HG03520 (cell line): Measurements from ENCODE around the gene TRPM5.
"Not testable (repeated sequence)": the region's sequence is repeated elsewhere in the genome, so short reads cannot be mapped to it uniquely, and the experiment has no call there.

Experiments used
- ATAC-seq: cut with Tn5 transposase; IDR thresholded peaks from one replicate; pipeline ENCODE4 v1.9.1; 2021; ENCODE audit warnings: mild to moderate bottlenecking, moderate library complexity; ENCODE audit not compliant: unreplicated experiment

The TRPM5 gene, protein sequence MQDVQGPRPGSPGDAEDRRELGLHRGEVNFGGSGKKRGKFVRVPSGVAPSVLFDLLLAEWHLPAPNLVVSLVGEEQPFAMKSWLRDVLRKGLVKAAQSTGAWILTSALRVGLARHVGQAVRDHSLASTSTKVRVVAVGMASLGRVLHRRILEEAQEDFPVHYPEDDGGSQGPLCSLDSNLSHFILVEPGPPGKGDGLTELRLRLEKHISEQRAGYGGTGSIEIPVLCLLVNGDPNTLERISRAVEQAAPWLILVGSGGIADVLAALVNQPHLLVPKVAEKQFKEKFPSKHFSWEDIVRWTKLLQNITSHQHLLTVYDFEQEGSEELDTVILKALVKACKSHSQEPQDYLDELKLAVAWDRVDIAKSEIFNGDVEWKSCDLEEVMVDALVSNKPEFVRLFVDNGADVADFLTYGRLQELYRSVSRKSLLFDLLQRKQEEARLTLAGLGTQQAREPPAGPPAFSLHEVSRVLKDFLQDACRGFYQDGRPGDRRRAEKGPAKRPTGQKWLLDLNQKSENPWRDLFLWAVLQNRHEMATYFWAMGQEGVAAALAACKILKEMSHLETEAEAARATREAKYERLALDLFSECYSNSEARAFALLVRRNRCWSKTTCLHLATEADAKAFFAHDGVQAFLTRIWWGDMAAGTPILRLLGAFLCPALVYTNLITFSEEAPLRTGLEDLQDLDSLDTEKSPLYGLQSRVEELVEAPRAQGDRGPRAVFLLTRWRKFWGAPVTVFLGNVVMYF (N-terminal part only)

GRCh38 chr11:2443881-2444820 is at the start of gene TRPM5:
TRPM5 (minus strand) TSS chr11:2444514; CDS start chr11:2423036, 21,478 bp downstream.
- no peak for ATAC-seq

GRCh38 chr11:2489083-2489482 is 44.8 kb upstream of the TRPM5 start:
- no peak for ATAC-seq

- ATAC-seq = no peak
Measured at GRCh38 chr11:2488004-2488403, 43.7 kb upstream of the TRPM5 start.

GRCh38 chr11:2484576-2485125 is 40.3 kb upstream of the TRPM5 start:
- ATAC-seq = no peak

GRCh38 chr11:2483426-2483825 is 39.1 kb upstream of the TRPM5 start:
- ATAC-seq = no peak

GRCh38 chr11:2482745-2483144 is 38.4 kb upstream of the TRPM5 start:
- no peak for ATAC-seq

DNA sequence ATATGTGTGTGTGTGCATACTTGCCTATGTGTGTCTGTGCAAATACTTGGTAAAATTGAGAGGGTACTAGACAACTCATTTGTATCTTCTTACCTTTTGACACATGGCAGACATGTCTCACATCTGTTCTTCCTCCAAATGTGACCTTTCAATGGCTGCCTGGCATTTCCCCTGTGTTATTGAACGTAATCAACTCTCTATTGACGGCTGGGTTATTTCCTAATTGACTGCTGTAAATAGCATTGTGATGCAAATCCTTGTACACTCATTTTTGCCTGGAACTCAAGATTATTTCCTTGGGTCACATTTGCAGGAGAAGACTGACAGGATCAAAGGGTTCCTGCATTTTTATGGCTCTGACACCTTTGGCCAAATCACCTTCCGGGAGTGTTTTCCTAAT is 37.9 kb upstream of the TRPM5 start:
- no peak for ATAC-seq

DNA sequence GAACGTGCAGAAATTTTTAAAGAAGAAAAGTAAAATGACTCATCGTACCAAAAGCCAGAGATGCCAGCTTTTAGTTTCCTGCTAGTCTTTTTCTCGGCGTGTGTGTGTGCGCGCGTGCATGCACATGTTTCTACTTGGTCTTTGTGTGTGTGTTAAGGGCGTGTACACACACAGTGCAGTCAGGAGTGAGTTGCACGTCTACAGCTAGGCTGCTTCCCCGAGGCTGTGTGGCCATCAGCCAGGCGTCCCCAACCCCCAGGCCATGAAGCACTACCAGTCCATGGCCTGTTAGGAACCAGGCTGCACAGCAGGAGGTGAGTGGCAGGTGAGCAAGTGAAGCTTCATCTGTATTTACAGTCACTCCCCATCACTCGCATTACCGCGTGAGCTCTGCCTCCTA is 36.9 kb upstream of the TRPM5 start:
- ATAC-seq = no peak

- no peak for ATAC-seq
Measured at GRCh38 chr11:2480874-2481220, 36.5 kb upstream of the TRPM5 start.

GRCh38 chr11:2480067-2480873 is 36.0 kb upstream of the TRPM5 start:
- ATAC-seq = not testable (repeated sequence)

DNA sequence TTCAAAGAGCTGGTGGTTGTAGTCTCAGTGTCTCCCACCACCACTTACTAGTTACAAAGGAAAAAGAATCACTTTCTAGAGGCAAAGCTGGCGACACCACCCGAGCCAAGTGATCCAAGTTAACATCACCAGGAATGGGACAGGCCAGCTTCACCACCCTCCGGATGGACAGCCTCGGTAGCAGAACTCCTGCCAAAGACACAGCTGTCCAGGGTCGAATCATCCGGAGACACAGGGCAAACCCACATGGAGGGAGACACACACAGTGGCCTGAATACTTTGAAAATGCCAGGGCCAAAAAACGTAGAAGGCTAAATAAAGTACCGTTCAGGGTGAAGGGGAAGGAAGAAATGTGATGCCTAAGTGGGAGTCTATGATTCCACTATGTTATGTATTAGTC is 33.6 kb upstream of the TRPM5 start:
- no peak for ATAC-seq

GRCh38 chr11:2477254-2477653 is 32.9 kb upstream of the TRPM5 start:
- no peak for ATAC-seq

GRCh38 chr11:2475136-2475918 is 31.0 kb upstream of the TRPM5 start:
- no peak for ATAC-seq

DNA sequence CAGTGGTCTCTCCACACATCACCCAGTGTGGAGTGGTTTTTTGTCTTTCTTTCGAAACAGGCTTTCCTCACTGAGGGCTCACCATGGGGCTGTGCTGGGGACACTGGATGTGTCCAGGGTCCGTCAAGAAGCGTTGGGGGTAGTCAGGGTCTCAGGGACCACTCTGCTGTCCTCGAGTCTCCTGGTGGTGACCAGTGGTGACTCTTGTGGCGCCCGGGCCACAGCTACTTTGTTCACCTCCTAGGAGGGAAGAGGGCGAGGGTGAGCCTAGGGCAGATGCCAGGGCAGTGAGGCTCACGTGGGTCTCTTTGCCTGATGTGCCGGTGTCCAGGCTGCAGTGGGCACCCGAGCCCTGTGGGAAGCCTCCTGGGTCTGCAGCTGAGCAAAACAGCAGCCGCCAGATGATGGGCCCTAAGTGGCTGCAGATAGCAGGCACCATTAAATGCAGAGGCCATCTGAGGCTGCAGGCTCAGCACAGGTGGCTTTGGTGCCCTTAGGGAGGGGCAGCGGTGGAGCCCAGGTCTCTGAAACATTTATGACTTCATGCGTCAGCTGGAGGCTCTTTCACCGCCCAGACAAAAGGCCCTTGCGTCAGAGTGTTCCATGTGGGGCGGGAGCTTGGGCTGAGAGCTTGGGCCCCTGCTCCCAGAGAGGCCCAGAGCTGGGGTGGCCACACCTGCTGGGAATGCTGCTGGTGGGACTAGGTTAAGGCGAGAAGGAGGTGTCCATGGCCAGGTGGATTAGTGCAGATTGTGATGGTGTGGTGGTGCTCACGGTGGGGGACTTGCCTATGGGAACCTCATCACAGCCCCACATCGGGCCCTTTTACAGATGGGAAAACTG is 30.0 kb upstream of the TRPM5 start:
- no peak for ATAC-seq

GRCh38 chr11:2473361-2474058 is 29.2 kb upstream of the TRPM5 start:
- ATAC-seq = no peak

GRCh38 chr11:2472428-2473186 is 28.3 kb upstream of the TRPM5 start:
- no peak for ATAC-seq

DNA sequence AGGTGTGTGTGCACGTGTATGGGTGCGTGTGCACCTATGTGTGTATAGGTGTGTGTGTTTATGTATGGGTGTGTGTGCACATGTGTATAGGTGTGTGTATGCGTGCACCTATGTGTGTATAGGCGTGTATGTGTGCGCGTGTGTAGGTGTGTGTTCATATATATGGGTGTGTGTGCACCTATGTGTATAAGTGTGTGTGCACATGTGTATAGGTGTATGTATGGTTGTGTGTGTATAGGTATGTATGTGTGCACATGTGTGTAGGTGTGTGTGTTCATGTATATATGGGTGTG is 27.4 kb upstream of the TRPM5 start:
- no peak for ATAC-seq
